A549 (cell line): ENCODE measurements around the gene HAUS5. TPM values are rescaled to one million over a fixed set of nuclear protein-coding genes. Genes with fewer than 3 reads are reported as not detected.
A peak's percentile ranks its signal among the peaks of the same experiment; 100 is the strongest.

Experiments
- ATAC-seq, 2 experiments: fragments of 200-7000 bp in 1 of 2; fragments of >200 bp in 1 of 2; cut with Nextera tagmentation in 1 of 2; cut with Tn5 transposase in 1 of 2; 3 replicates each; pipeline versions ENCODE4 v1.8.0 to v1.9.1; 2018 to 2020; ENCODE audit warnings: mild to moderate bottlenecking in 1 of 2, moderate library complexity in 1 of 2
- CTCF ChIA-PET: fragments of 300-600 bp; sonication (Branson Sonifier 250); formaldehyde crosslinking; extraction: SDS; loops from one replicate; lab custom pipeline; 2021; ENCODE audit warnings: antibody characterized with exemption, inconsistent platforms; lab: Yijun Ruan, JAX
- POLR2A ChIA-PET: fragments of 350-600 bp; formaldehyde crosslinking; extraction: SDS; loops from one replicate; lab custom pipeline; 2021; ENCODE audit warnings: antibody characterized with exemption, inconsistent platforms; lab: Yijun Ruan, JAX
- DNase-seq, 2 experiments: peaks; one replicate each; pipeline versions ENCODE4 v3.0.0 to v3.0.0-alpha.2; 2011 to 2016; ENCODE audit warnings: low read depth in 1 of 2, low spot score in 1 of 2
- FAIRE-seq: peaks from 2 replicates; lab custom pipeline; 2011; peaks lifted over from hg19 to GRCh38; lab: Jason Lieb, UNC
- H3K27ac ChIP-seq, 2 experiments: fragments of >200 bp; sonication (Bioruptor Twin); formaldehyde crosslinking; 3 replicates each; pipeline ENCODE4 v1.5.1; 2016 to 2017
- H3K4me1 ChIP-seq: fragments of >200 bp; sonication (Bioruptor Twin); formaldehyde crosslinking; 3 replicates; pipeline ENCODE4 v1.6.1; 2016
- H3K4me2 ChIP-seq: fragments of >200 bp; sonication (Bioruptor Twin); formaldehyde crosslinking; 3 replicates; pipeline ENCODE4 v1.6.1; 2016
- H3K4me3 ChIP-seq: fragments of >200 bp; sonication (Bioruptor Twin); formaldehyde crosslinking; 3 replicates; pipeline ENCODE4 v1.5.1; 2016
- H3K9me3 ChIP-seq: fragments of >200 bp; sonication (Bioruptor Twin); formaldehyde crosslinking; 3 replicates; pipeline ENCODE4 v1.6.1; 2016
- BHLHE40 ChIP-seq: IDR thresholded peaks from 2 replicates; pipeline ENCODE4 v1.6.1; 2012; ENCODE audit warnings: low read depth, low read length, inconsistent platforms
- CEBPB ChIP-seq, 2 experiments: fragments of >200 bp in 1 of 2; sonication (Bioruptor Twin) in 1 of 2; formaldehyde crosslinking in 1 of 2; IDR thresholded peaks; 2 replicates each; pipeline ENCODE4 v1.6.1; 2012 to 2016
- EHF ChIP-seq: fragments of 250-450 bp; sonication (Bioruptor Pico); IDR thresholded peaks from 2 replicates; pipeline ENCODE4 v1.5.0; 2020; ENCODE audit warnings: mild to moderate bottlenecking
- ESRRA ChIP-seq: fragments of 150-350 bp; IDR thresholded peaks from 2 replicates; pipeline ENCODE4 v1.6.1; 2014; ENCODE audit warnings: mild to moderate bottlenecking, low read length, borderline replicate concordance
- GATA3 ChIP-seq: IDR thresholded peaks from 2 replicates; pipeline ENCODE4 v1.6.1; 2012; ENCODE audit warnings: borderline replicate concordance
- HEYL ChIP-seq: fragments of 250-450 bp; sonication (Bioruptor Pico); IDR thresholded peaks from 2 replicates; pipeline ENCODE4 v1.8.0; 2021; ENCODE audit warnings: mild to moderate bottlenecking, moderate library complexity
- HMGXB4 ChIP-seq: fragments of 250-450 bp; sonication (Bioruptor Pico); IDR thresholded peaks from 2 replicates; pipeline ENCODE4 v1.5.0; 2021; ENCODE audit warnings: mild to moderate bottlenecking, moderate library complexity, borderline replicate concordance
- JUN ChIP-seq, 2 experiments: fragments of >200 bp; sonication (Bioruptor Twin); formaldehyde crosslinking; IDR thresholded peaks; 2 replicates in 1 of 2; 3 replicates in 1 of 2; pipeline ENCODE4 v1.6.1; 2016 to 2017
- MAZ ChIP-seq: fragments of 150-350 bp; IDR thresholded peaks from 2 replicates; pipeline ENCODE4 v1.6.1; 2014; ENCODE audit warnings: antibody characterized with exemption, low read depth, low read length, borderline replicate concordance
- NR3C1 ChIP-seq: fragments of >200 bp; sonication (Bioruptor Twin); formaldehyde crosslinking; IDR thresholded peaks from 3 replicates; pipeline ENCODE4 v1.6.1; 2017
- POLR2AphosphoS2 ChIP-seq: conservative IDR thresholded peaks from 2 replicates; pipeline ENCODE4 v1.6.1; 2012; ENCODE audit warnings: low read length, improper control_type of control experiment, inconsistent platforms
- RFX5 ChIP-seq: fragments of 450-650 bp; IDR thresholded peaks from 2 replicates; pipeline ENCODE4 v1.7.1; 2014; ENCODE audit warnings: antibody characterized with exemption, mild to moderate bottlenecking, moderate library complexity
- RNF2 ChIP-seq: fragments of 200-600 bp; sonication (generic); IDR thresholded peaks from 2 replicates; pipeline ENCODE4 v1.6.1; 2016; ENCODE audit warnings: low read depth, mild to moderate bottlenecking, antibody characterized with exemption, moderate library complexity, borderline replicate concordance
- USF2 ChIP-seq: fragments of 450-650 bp; IDR thresholded peaks from 2 replicates; pipeline ENCODE4 v1.6.1; 2014; ENCODE audit warnings: antibody characterized with exemption
- ZC3H11A ChIP-seq: fragments of 450-650 bp; IDR thresholded peaks from 2 replicates; pipeline ENCODE4 v1.6.1; 2014; ENCODE audit warnings: antibody characterized with exemption, mild to moderate bottlenecking
- ZFP36 ChIP-seq: fragments of 450-650 bp; IDR thresholded peaks from 2 replicates; pipeline ENCODE4 v1.6.1; 2014; ENCODE audit warnings: borderline replicate concordance; ENCODE audit not compliant: partially characterized antibody
- ZSCAN20 ChIP-seq: fragments of 250-450 bp; sonication (Bioruptor Pico); IDR thresholded peaks from 2 replicates; pipeline ENCODE4 v1.8.0; 2022; ENCODE audit warnings: mild to moderate bottlenecking, moderate library complexity
- WGBS: methylation state at CpG from one replicate; pipeline ENCODE4 v1.1.6; 2017; ENCODE audit errors: missing lambda C conversion rate; 5-methylcytosine and 5-hydroxymethylcytosine counted together
- polyA plus RNA-seq, 4 experiments: library from polyadenylated mRNA; depleted of rRNA in 3 of 4; stranded (reverse); fragments of >200 nt; fragmentation: RNase III in 1 of 4; extraction: RNeasy Plus Mini Kit Qiagen cat#74134 plus additional on column Dnase treatment in 1 of 4; gene quantifications; 2 replicates in 3 of 4; 3 replicates in 1 of 4; pipeline ENCODE4 v1.2.3, GENCODE V29; 2011 to 2017
- TF ChIP-seq, protein P1 (sequence below): fragments of >200 bp; sonication (Bioruptor Twin); formaldehyde crosslinking; IDR thresholded peaks from 3 replicates; pipeline ENCODE4 v1.5.1; 2016
- TF ChIP-seq, protein P2 (sequence below): fragments of >200 bp; sonication (Bioruptor Twin); formaldehyde crosslinking; IDR thresholded peaks from 2 replicates; pipeline ENCODE4 v1.6.1; 2016

HAUS5 gene
- polyA plus RNA-seq, 2 of the 4 experiments (the other 2 are of a cell fraction) = 7.3 to 16.1 TPM

GRCh38 chr19:35565016-35565856 is 47.3 kb upstream of the HAUS5 start:
- no peak overlapping the region for H3K27ac ChIP-seq
- H3K4me1 ChIP-seq = no peaks in the 10 kb centered on the region
- peak; percentile 2 to 7; a peak in 3 of 6 replicates for ATAC-seq
- ChIA-PET CTCF (interaction anchor here (0.6 to 5.4 kb wide), 9 partner anchors 8 to 130 kb away, joined by 3 to 37 read pairs (median 3); no protein-coding TSS in a partner anchor), POLR2A (no interaction called here)
- no peak overlapping the region for H3K4me2 ChIP-seq
- no peaks in the 10 kb centered on the region for H3K9me3 ChIP-seq
- WGBS = 43% methylated on average over 12 of the region's 12 CpGs
- peak in 1 of 2 experiments; percentile 13 for DNase-seq
- TF ChIP-seq, protein P1, sequence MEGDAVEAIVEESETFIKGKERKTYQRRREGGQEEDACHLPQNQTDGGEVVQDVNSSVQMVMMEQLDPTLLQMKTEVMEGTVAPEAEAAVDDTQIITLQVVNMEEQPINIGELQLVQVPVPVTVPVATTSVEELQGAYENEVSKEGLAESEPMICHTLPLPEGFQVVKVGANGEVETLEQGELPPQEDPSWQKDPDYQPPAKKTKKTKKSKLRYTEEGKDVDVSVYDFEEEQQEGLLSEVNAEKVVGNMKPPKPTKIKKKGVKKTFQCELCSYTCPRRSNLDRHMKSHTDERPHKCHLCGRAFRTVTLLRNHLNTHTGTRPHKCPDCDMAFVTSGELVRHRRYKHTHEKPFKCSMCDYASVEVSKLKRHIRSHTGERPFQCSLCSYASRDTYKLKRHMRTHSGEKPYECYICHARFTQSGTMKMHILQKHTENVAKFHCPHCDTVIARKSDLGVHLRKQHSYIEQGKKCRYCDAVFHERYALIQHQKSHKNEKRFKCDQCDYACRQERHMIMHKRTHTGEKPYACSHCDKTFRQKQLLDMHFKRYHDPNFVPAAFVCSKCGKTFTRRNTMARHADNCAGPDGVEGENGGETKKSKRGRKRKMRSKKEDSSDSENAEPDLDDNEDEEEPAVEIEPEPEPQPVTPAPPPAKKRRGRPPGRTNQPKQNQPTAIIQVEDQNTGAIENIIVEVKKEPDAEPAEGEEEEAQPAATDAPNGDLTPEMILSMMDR = no peak
- TF ChIP-seq ZFP36 (no peak), POLR2AphosphoS2 (no peak), ZSCAN20 (CRISPR knock-in tag) (no peak)
- no peak overlapping the region for H3K4me3 ChIP-seq
- peak; percentile 67 for FAIRE-seq

GRCh38 chr19:35566738-35567137 is 45.8 kb upstream of the HAUS5 start:
- no peak overlapping the region for H3K4me3 ChIP-seq
- H3K9me3 ChIP-seq = no peaks in the 10 kb centered on the region
- no peak overlapping the region for H3K4me2 ChIP-seq
- ATAC-seq (no peak), DNase-seq (no peak), FAIRE-seq (peak; percentile 61)
- H3K27ac ChIP-seq = no peak overlapping the region
- TF ChIP-seq USF2 (no peak), CEBPB (IDR thresholded peaks at IDR 0.05) (peak; percentile 32 to 62; a peak in 3 of 4 replicates)
- 51% methylated on average over 7 of the region's 7 CpGs for WGBS
- ChIA-PET POLR2A (interaction anchor here (0.6 kb wide), 1 partner anchor 20 kb away, joined by 3 read pairs; no protein-coding TSS in a partner anchor), CTCF (interaction anchor here (1.0 to 5.4 kb wide), 2 partner anchors 18 to 109 kb away, joined by 3 to 37 read pairs; no protein-coding TSS in a partner anchor)
- H3K4me1 ChIP-seq = no peaks in the 10 kb centered on the region

GRCh38 chr19:35569281-35569781 is 43.2 kb upstream of the HAUS5 start:
- no peak for ATAC-seq
- H3K4me1 ChIP-seq = no peaks in the 10 kb centered on the region
- POLR2A ChIA-PET = no interaction called here
- 26% methylated on average over 5 of the region's 5 CpGs for WGBS
- TF ChIP-seq HEYL (CRISPR knock-in tag) = no peak
- no peak for TF ChIP-seq RFX5
- TF ChIP-seq HMGXB4 (CRISPR knock-in tag) = no peak
- TF ChIP-seq ZC3H11A = no peak
- TF ChIP-seq, protein P2, sequence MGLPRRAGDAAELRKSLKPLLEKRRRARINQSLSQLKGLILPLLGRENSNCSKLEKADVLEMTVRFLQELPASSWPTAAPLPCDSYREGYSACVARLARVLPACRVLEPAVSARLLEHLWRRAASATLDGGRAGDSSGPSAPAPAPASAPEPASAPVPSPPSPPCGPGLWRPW = no peak
- no peak for TF ChIP-seq EHF (CRISPR knock-in tag)
- TF ChIP-seq BHLHE40 = no peak
- TF ChIP-seq MAZ = no peak
- no peak for TF ChIP-seq NR3C1
- TF ChIP-seq GATA3 = no peak
- TF ChIP-seq ESRRA = no peak
- no peak for TF ChIP-seq RNF2
- TF ChIP-seq JUN (IDR thresholded peaks at IDR 0.05) = no peak
- TF ChIP-seq, all 56 proteins: peak for 0
- no peak overlapping the region for H3K4me2 ChIP-seq
- no peak for DNase-seq
- CTCF ChIA-PET = interaction anchor here (1.4 to 2.3 kb wide), 3 partner anchors 11 to 21 kb away, joined by 4 to 10 read pairs (median 5); no protein-coding TSS in a partner anchor
- no peak overlapping the region for H3K4me3 ChIP-seq
- H3K9me3 ChIP-seq = peaks cover 11% of the 10 kb centered on the region; the same call in 2 of the 3 replicates
- no peak overlapping the region for H3K27ac ChIP-seq
- no peak for FAIRE-seq
